GM23338 (cell line): ENCODE measurements around the gene LASP1NB.
A peak's percentile ranks its signal among the peaks of the same experiment; 100 is the strongest.

ENCODE experiments used
- ATAC-seq: fragments of 200-7000 bp; cut with Tn5 transposase; 3 replicates; pipeline ENCODE4 v1.9.1; 2020
- DNase-seq: peaks from one replicate; pipeline ENCODE4 v3.0.0-alpha.2; 2015; ENCODE audit warnings: low spot score
- H2AFZ ChIP-seq: fragments of 200-600 bp; sonication (generic); 2 replicates; pipeline ENCODE4 v1.8.0; 2016; ENCODE audit warnings: antibody characterized with exemption, mild to moderate bottlenecking, moderate library complexity
- H3F3A ChIP-seq: fragments of 200-600 bp; sonication (generic); replicated peaks from 2 replicates; pipeline ENCODE4 v1.8.0; 2017; ENCODE audit warnings: antibody characterized with exemption, mixed run types, low read depth
- H3K27ac ChIP-seq: fragments of 200-600 bp; sonication (generic); 2 replicates; pipeline ENCODE4 v1.6.1; 2016; ENCODE audit warnings: low read depth
- H3K27me3 ChIP-seq: fragments of 200-600 bp; sonication (generic); 2 replicates; pipeline ENCODE4 v1.8.0; 2016; ENCODE audit warnings: mild to moderate bottlenecking, mixed run types, moderate library complexity; ENCODE audit not compliant: insufficient read depth
- H3K36me3 ChIP-seq: fragments of 200-600 bp; sonication (generic); 2 replicates; pipeline ENCODE4 v1.8.0; 2016; ENCODE audit warnings: mild to moderate bottlenecking; ENCODE audit not compliant: insufficient read depth
- H3K4me1 ChIP-seq: fragments of 200-600 bp; sonication (generic); 2 replicates; pipeline ENCODE4 v1.8.0; 2016; ENCODE audit warnings: mild to moderate bottlenecking, moderate library complexity; ENCODE audit not compliant: insufficient read depth
- H3K4me2 ChIP-seq: fragments of 200-600 bp; sonication (generic); 2 replicates; pipeline ENCODE4 v1.7.1; 2017; ENCODE audit warnings: mixed run types
- H3K4me3 ChIP-seq: fragments of 200-600 bp; sonication (generic); 2 replicates; pipeline ENCODE4 v1.6.1; 2016; ENCODE audit warnings: mixed run types
- H3K79me2 ChIP-seq: fragments of 200-600 bp; sonication (generic); replicated peaks from 2 replicates; pipeline ENCODE4 v1.8.0; 2017; ENCODE audit warnings: mild to moderate bottlenecking; ENCODE audit not compliant: insufficient read depth
- H3K9me2 ChIP-seq: fragments of 200-600 bp; sonication (generic); 2 replicates; pipeline ENCODE4 v1.8.0; 2017; ENCODE audit not compliant: insufficient read depth
- H4K20me1 ChIP-seq: fragments of 200-600 bp; sonication (generic); replicated peaks from 2 replicates; pipeline ENCODE4 v1.8.0; 2017; ENCODE audit warnings: mild to moderate bottlenecking; ENCODE audit not compliant: insufficient read depth
- H3K27ac Mint-ChIP-seq: 2 replicates; pipeline ENCODE4 v1.8.0; 2020; ENCODE audit warnings: inconsistent platforms, mild to moderate bottlenecking, moderate library complexity, mixed read lengths
- H3K27me3 Mint-ChIP-seq: 3 replicates; pipeline ENCODE4 v1.8.0; 2022; ENCODE audit warnings: low read depth, mild to moderate bottlenecking, moderate library complexity, mixed read lengths, inconsistent platforms; ENCODE audit not compliant: insufficient read depth, poor library complexity
- H3K36me3 Mint-ChIP-seq: 3 replicates; pipeline ENCODE4 v1.8.0; 2021; ENCODE audit warnings: low read depth, mild to moderate bottlenecking, inconsistent platforms, moderate library complexity, mixed read lengths
- H3K4me1 Mint-ChIP-seq: 3 replicates; pipeline ENCODE4 v1.8.0; 2020; ENCODE audit warnings: mild to moderate bottlenecking, inconsistent platforms, mixed read lengths
- H3K4me3 Mint-ChIP-seq: 3 replicates; pipeline ENCODE4 v1.8.0; 2021; ENCODE audit warnings: moderate library complexity, mild to moderate bottlenecking, inconsistent platforms, mixed read lengths
- H3K9me3 Mint-ChIP-seq: 3 replicates; pipeline ENCODE4 v1.8.0; 2020; ENCODE audit warnings: moderate library complexity, mild to moderate bottlenecking, inconsistent platforms, mixed read lengths
- CREB1 ChIP-seq: fragments of 250-450 bp; sonication (Bioruptor Pico); IDR thresholded peaks from 2 replicates; pipeline ENCODE4 v1.5.0; 2020; ENCODE audit warnings: low read depth, mild to moderate bottlenecking, moderate library complexity
- EZH2 ChIP-seq: fragments of 200-600 bp; sonication (generic); IDR thresholded peaks from one replicate; pipeline ENCODE4 v1.8.0; 2017; ENCODE audit warnings: antibody characterized with exemption, mild to moderate bottlenecking, low read depth; ENCODE audit not compliant: unreplicated experiment
- EZH2phosphoT487 ChIP-seq: fragments of 200-600 bp; sonication (generic); IDR thresholded peaks from one replicate; pipeline ENCODE4 v1.8.1; 2018; ENCODE audit warnings: antibody characterized with exemption; ENCODE audit not compliant: unreplicated experiment
- NANOG ChIP-seq: IDR thresholded peaks from 2 replicates; pipeline ENCODE4 v1.6.1; 2016; ENCODE audit warnings: antibody characterized with exemption, borderline replicate concordance
- POLR2AphosphoS5 ChIP-seq: IDR thresholded peaks from 2 replicates; pipeline ENCODE4 v1.6.1; 2016; ENCODE audit warnings: antibody characterized with exemption, low read depth
- STAT1 ChIP-seq: IDR thresholded peaks from one replicate; pipeline ENCODE4 v1.6.1; 2016; ENCODE audit warnings: antibody characterized with exemption; ENCODE audit not compliant: unreplicated experiment
- ZNF114 ChIP-seq: fragments of 250-450 bp; sonication (Bioruptor Pico); IDR thresholded peaks from 2 replicates; pipeline ENCODE4 v1.5.0; 2020; ENCODE audit warnings: mild to moderate bottlenecking, moderate library complexity
- ZNF331 ChIP-seq: fragments of 250-450 bp; sonication (Bioruptor Pico); IDR thresholded peaks from 2 replicates; pipeline ENCODE4 v1.5.0; 2020; ENCODE audit warnings: low read depth, mild to moderate bottlenecking, moderate library complexity
- TF ChIP-seq, protein P1 (sequence below): IDR thresholded peaks from 2 replicates; pipeline ENCODE4 v1.6.1; 2016; ENCODE audit warnings: antibody characterized with exemption
- TF ChIP-seq, protein P2 (sequence below), 2 experiments: fragments of 200-600 bp in 1 of 2; sonication (generic) in 1 of 2; conservative IDR thresholded peaks; 2 replicates each; pipeline versions ENCODE4 v1.5.1 to v1.6.1; 2016 to 2017; ENCODE audit warnings: antibody characterized with exemption in 2 of 2, low read depth in 2 of 2, mild to moderate bottlenecking in 2 of 2, moderate library complexity in 1 of 2
- TF ChIP-seq, protein P3 (sequence below): fragments of 250-450 bp; sonication (Bioruptor Pico); IDR thresholded peaks from 2 replicates; pipeline ENCODE4 v1.5.0; 2020; ENCODE audit warnings: mild to moderate bottlenecking, moderate library complexity
- TF ChIP-seq, protein P4 (sequence below): IDR thresholded peaks from one replicate; pipeline ENCODE4 v1.6.1; 2018; ENCODE audit warnings: antibody characterized with exemption; ENCODE audit not compliant: unreplicated experiment

The LASP1NB gene

DNA sequence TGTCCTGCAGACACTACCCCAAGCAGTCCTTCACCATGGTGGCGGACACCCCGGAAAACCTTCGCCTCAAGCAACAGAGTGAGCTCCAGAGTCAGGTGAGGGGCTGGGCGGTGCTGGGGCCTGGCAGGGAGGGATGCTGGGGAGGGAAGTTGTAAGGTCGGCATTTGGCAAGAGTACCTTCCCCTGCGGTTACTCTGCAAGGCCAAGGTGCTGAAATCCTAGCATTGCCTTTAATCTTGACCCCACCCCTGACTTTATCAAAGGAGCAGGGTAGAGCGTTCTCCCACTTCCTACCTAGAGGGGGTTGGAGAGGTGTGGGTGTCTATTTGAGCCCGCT lies 35.0 kb upstream of the LASP1NB start (continued):
- TF ChIP-seq, protein P1, sequence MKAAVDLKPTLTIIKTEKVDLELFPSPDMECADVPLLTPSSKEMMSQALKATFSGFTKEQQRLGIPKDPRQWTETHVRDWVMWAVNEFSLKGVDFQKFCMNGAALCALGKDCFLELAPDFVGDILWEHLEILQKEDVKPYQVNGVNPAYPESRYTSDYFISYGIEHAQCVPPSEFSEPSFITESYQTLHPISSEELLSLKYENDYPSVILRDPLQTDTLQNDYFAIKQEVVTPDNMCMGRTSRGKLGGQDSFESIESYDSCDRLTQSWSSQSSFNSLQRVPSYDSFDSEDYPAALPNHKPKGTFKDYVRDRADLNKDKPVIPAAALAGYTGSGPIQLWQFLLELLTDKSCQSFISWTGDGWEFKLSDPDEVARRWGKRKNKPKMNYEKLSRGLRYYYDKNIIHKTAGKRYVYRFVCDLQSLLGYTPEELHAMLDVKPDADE = no peak
- TF ChIP-seq, protein P2, sequence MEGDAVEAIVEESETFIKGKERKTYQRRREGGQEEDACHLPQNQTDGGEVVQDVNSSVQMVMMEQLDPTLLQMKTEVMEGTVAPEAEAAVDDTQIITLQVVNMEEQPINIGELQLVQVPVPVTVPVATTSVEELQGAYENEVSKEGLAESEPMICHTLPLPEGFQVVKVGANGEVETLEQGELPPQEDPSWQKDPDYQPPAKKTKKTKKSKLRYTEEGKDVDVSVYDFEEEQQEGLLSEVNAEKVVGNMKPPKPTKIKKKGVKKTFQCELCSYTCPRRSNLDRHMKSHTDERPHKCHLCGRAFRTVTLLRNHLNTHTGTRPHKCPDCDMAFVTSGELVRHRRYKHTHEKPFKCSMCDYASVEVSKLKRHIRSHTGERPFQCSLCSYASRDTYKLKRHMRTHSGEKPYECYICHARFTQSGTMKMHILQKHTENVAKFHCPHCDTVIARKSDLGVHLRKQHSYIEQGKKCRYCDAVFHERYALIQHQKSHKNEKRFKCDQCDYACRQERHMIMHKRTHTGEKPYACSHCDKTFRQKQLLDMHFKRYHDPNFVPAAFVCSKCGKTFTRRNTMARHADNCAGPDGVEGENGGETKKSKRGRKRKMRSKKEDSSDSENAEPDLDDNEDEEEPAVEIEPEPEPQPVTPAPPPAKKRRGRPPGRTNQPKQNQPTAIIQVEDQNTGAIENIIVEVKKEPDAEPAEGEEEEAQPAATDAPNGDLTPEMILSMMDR (conservative IDR thresholded peaks at IDR 0.05; ENCODE audit: low read depth in 2 of 2) = no peak
- TF ChIP-seq CREB1 (CRISPR knock-in tag) = no peak

DNA sequence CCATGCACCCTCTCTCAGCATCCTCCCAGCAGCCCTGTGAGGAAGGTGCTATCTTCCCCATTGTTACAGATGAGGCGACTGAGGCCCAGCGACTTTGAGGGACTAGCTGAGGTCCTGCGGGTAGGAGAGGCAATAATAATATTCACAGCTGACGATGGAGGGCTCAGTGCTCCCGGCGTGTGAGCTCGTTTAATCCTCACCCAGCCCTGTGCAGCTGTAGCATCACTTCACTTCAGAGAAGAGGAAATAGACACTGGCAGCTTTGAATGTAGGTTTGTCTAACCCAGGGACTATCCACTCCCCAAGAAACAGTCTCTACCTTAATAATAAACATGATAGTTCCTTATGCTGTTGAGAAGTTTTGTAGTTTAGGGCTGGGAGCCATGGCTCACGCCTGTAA lies 34.0 kb upstream of the LASP1NB start:
- no peaks in the 10 kb centered on the region for H3K9me3 Mint-ChIP-seq
- Histone ChIP-seq H3K27me3 (no peaks in the 10 kb centered on the region), H3K4me3 (no peak overlapping the region), H3F3A (no peaks in the 10 kb centered on the region), H3K4me1 (peaks cover 14% of the 10 kb centered on the region), H3K27ac (0 out of 2 replicates have a peak overlapping the region, but pooled peaks have one; percentile 39), H4K20me1 (peaks cover 7% of the 10 kb centered on the region; the same call in 1 of the 2 replicates), H3K9me2 (no peaks in the 10 kb centered on the region), H2AFZ (no peak overlapping the region), H3K4me2 (no peak overlapping the region), H3K79me2 (peaks cover 37% of the 10 kb centered on the region), H3K36me3 (no peaks in the 10 kb centered on the region)
- H3K27ac Mint-ChIP-seq = no peak overlapping the region
- H3K36me3 Mint-ChIP-seq = peaks cover 44% of the 10 kb centered on the region
- H3K4me1 Mint-ChIP-seq = peaks cover 24% of the 10 kb centered on the region
- DNase-seq (no peak), ATAC-seq (no peak)
- H3K27me3 Mint-ChIP-seq = peaks cover under 1% of the 10 kb centered on the region
- H3K4me3 Mint-ChIP-seq = no peak overlapping the region
- TF ChIP-seq ZNF331 (CRISPR knock-in tag) (no peak), NANOG (no peak), EZH2phosphoT487 (no peak), CREB1 (CRISPR knock-in tag) (no peak), ZNF114 (CRISPR knock-in tag) (no peak), STAT1 (no peak), EZH2 (no peak), POLR2AphosphoS5 (no peak)
- TF ChIP-seq, protein P1 = no peak
- TF ChIP-seq, protein P3, sequence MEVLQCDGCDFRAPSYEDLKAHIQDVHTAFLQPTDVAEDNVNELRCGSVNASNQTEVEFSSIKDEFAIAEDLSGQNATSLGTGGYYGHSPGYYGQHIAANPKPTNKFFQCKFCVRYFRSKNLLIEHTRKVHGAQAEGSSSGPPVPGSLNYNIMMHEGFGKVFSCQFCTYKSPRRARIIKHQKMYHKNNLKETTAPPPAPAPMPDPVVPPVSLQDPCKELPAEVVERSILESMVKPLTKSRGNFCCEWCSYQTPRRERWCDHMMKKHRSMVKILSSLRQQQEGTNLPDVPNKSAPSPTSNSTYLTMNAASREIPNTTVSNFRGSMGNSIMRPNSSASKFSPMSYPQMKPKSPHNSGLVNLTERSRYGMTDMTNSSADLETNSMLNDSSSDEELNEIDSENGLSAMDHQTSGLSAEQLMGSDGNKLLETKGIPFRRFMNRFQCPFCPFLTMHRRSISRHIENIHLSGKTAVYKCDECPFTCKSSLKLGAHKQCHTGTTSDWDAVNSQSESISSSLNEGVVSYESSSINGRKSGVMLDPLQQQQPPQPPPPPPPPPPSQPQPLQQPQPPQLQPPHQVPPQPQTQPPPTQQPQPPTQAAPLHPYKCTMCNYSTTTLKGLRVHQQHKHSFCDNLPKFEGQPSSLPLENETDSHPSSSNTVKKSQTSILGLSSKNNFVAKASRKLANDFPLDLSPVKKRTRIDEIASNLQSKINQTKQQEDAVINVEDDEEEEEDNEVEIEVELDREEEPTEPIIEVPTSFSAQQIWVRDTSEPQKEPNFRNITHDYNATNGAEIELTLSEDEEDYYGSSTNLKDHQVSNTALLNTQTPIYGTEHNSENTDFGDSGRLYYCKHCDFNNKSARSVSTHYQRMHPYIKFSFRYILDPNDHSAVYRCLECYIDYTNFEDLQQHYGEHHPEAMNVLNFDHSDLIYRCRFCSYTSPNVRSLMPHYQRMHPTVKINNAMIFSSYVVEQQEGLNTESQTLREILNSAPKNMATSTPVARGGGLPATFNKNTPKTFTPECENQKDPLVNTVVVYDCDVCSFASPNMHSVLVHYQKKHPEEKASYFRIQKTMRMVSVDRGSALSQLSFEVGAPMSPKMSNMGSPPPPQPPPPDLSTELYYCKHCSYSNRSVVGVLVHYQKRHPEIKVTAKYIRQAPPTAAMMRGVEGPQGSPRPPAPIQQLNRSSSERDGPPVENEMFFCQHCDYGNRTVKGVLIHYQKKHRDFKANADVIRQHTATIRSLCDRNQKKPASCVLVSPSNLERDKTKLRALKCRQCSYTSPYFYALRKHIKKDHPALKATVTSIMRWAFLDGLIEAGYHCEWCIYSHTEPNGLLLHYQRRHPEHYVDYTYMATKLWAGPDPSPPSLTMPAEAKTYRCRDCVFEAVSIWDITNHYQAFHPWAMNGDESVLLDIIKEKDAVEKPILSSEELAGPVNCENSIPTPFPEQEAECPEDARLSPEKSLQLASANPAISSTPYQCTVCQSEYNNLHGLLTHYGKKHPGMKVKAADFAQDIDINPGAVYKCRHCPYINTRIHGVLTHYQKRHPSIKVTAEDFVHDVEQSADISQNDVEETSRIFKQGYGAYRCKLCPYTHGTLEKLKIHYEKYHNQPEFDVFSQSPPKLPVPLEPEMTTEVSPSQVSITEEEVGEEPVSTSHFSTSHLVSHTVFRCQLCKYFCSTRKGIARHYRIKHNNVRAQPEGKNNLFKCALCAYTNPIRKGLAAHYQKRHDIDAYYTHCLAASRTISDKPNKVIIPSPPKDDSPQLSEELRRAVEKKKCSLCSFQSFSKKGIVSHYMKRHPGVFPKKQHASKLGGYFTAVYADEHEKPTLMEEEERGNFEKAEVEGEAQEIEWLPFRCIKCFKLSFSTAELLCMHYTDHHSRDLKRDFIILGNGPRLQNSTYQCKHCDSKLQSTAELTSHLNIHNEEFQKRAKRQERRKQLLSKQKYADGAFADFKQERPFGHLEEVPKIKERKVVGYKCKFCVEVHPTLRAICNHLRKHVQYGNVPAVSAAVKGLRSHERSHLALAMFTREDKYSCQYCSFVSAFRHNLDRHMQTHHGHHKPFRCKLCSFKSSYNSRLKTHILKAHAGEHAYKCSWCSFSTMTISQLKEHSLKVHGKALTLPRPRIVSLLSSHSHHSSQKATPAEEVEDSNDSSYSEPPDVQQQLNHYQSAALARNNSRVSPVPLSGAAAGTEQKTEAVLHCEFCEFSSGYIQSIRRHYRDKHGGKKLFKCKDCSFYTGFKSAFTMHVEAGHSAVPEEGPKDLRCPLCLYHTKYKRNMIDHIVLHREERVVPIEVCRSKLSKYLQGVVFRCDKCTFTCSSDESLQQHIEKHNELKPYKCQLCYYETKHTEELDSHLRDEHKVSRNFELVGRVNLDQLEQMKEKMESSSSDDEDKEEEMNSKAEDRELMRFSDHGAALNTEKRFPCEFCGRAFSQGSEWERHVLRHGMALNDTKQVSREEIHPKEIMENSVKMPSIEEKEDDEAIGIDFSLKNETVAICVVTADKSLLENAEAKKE (CRISPR knock-in tag) = no peak
- TF ChIP-seq, protein P4, sequence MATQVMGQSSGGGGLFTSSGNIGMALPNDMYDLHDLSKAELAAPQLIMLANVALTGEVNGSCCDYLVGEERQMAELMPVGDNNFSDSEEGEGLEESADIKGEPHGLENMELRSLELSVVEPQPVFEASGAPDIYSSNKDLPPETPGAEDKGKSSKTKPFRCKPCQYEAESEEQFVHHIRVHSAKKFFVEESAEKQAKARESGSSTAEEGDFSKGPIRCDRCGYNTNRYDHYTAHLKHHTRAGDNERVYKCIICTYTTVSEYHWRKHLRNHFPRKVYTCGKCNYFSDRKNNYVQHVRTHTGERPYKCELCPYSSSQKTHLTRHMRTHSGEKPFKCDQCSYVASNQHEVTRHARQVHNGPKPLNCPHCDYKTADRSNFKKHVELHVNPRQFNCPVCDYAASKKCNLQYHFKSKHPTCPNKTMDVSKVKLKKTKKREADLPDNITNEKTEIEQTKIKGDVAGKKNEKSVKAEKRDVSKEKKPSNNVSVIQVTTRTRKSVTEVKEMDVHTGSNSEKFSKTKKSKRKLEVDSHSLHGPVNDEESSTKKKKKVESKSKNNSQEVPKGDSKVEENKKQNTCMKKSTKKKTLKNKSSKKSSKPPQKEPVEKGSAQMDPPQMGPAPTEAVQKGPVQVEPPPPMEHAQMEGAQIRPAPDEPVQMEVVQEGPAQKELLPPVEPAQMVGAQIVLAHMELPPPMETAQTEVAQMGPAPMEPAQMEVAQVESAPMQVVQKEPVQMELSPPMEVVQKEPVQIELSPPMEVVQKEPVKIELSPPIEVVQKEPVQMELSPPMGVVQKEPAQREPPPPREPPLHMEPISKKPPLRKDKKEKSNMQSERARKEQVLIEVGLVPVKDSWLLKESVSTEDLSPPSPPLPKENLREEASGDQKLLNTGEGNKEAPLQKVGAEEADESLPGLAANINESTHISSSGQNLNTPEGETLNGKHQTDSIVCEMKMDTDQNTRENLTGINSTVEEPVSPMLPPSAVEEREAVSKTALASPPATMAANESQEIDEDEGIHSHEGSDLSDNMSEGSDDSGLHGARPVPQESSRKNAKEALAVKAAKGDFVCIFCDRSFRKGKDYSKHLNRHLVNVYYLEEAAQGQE = no peak
